GM19193 (cell line): ENCODE measurements around the gene CORO1C.

Experiments used
- POLR2A ChIP-seq: IDR thresholded peaks from 4 replicates; pipeline ENCODE4 v1.6.1; 2011; ENCODE audit not compliant: insufficient read depth, insufficient read length; ENCODE audit errors: extremely low read depth

CORO1C gene

GRCh38 chr12:108683906-108684556, 47.3 kb downstream of the CORO1C start:
- TF ChIP-seq POLR2A, result no peak

GRCh38 chr12:108681317-108681716, 50.0 kb downstream of the CORO1C start:
- no peak for TF ChIP-seq POLR2A

- TF ChIP-seq POLR2A, result no peak
Measured at GRCh38 chr12:108679106-108679681, 52.1 kb downstream of the CORO1C start.

GRCh38 chr12:108678104-108678730, 53.1 kb downstream of the CORO1C start:
- TF ChIP-seq POLR2A, result no peak

GRCh38 chr12:108677381-108677780, 53.9 kb downstream of the CORO1C start:
- TF ChIP-seq POLR2A, result no peak

GRCh38 chr12:108676707-108677106, 54.6 kb downstream of the CORO1C start:
- TF ChIP-seq POLR2A, result no peak

- TF ChIP-seq POLR2A, result no peak
Measured at GRCh38 chr12:108675792-108676191, 55.5 kb downstream of the CORO1C start.

- TF ChIP-seq POLR2A, result no peak
Measured at GRCh38 chr12:108672054-108672453, 59.3 kb downstream of the CORO1C start.

GRCh38 chr12:108671110-108671509, 60.2 kb downstream of the CORO1C start:
- no peak for TF ChIP-seq POLR2A

- no peak for TF ChIP-seq POLR2A
Measured at GRCh38 chr12:108670066-108670631, 61.2 kb downstream of the CORO1C start.

- no peak for TF ChIP-seq POLR2A
Measured at GRCh38 chr12:108668542-108668941, 62.8 kb downstream of the CORO1C start.

GRCh38 chr12:108668063-108668462, 63.3 kb downstream of the CORO1C start:
- TF ChIP-seq POLR2A, result no peak

- no peak for TF ChIP-seq POLR2A
Measured at GRCh38 chr12:108667349-108667748, 64.0 kb downstream of the CORO1C start.

- TF ChIP-seq POLR2A, result no peak
Measured at GRCh38 chr12:108666401-108666881, 64.9 kb downstream of the CORO1C start.

GRCh38 chr12:108665608-108666202, 65.6 kb downstream of the CORO1C start:
- no peak for TF ChIP-seq POLR2A

- TF ChIP-seq POLR2A, result no peak
Measured at GRCh38 chr12:108664338-108665258, 66.7 kb downstream of the CORO1C start.
